ENCODE measurements around the gene HEXA.
"Not testable (repeated sequence)": the region's sequence is repeated elsewhere in the genome, so short reads cannot be mapped to it uniquely, and the experiment has no call there.

HEXA gene

GRCh38 chr15:72375846-72376581 lies at the start of gene HEXA:
HEXA (minus strand) TSS chr15:72376014; CDS start chr15:72375972, 42 bp downstream.
- peak; percentile 98 for DNase-seq (ENCODE audit: low read depth, low spot score)

DNA sequence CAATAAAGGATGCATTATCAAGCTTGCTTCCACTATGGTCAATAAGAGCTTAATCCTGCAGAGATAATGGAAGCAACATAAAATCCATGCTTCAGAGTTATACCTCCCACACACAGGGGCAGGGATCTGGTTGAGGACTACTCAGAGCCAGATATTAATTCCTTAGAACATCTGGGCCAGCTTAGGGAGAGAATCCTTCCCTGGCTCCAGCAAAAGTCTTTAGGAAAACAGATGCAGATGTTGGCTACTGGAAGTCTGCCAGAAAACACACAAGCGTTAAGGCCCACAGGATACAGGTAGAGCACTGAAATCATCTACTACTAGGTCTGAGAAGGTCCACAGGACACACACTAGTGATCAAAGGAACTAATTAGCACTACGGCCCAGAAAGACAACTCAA lies 47.4 kb upstream of the HEXA start:
- no peak for DNase-seq (ENCODE audit: low read depth, low spot score)

GRCh38 chr15:72421484-72421883 lies 45.7 kb upstream of the HEXA start:
- no peak for DNase-seq (ENCODE audit: low read depth, low spot score)

- no peak for DNase-seq (ENCODE audit: low read depth, low spot score)
Observed at GRCh38 chr15:72420576-72420975, 44.8 kb upstream of the HEXA start.

GRCh38 chr15:72419768-72420167 lies 44.0 kb upstream of the HEXA start:
- not testable (repeated sequence) for DNase-seq (ENCODE audit: low read depth, low spot score)

DNA sequence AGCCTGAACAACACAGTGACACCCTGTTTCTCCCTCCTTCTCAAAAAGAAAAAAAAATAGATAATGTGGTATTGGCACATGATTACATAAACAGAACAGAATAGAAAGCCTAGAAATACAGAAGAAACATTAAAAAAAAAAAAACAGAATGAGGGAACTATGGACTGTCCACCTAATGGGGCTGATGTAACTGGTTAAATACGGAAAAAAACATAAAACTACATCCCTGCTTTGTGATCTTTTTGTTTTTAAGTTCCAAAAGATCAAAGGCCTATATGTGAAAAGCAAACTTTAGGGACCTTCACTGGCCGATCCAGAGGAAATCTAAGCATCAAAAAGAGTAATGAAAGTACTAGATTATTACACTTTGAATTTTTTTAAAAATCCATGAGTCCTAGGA lies 39.5 kb upstream of the HEXA start:
- DNase-seq (ENCODE audit: low read depth, low spot score): no peak

- DNase-seq (ENCODE audit: low read depth, low spot score): not testable (repeated sequence)
Observed at GRCh38 chr15:72413337-72413736, 37.5 kb upstream of the HEXA start.

DNA sequence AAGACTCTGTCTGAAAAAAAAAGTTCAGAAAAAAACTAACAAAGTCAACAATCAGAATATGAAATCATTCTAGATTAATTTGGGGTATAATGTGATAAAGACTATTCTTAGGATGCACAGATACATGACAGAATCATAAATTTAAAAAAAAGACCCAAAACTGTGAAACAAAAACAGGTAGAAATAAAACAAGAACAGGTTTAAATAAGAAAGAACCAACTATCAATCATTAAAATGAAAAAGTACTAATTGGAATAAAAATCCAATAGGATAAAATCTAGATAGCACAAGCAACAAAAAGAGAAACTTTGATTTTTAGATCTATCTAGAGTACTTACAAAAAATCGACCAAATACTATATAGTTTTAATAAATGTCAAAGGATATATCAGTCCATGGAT lies 35.7 kb upstream of the HEXA start:
- DNase-seq (ENCODE audit: low read depth, low spot score): no peak

DNA sequence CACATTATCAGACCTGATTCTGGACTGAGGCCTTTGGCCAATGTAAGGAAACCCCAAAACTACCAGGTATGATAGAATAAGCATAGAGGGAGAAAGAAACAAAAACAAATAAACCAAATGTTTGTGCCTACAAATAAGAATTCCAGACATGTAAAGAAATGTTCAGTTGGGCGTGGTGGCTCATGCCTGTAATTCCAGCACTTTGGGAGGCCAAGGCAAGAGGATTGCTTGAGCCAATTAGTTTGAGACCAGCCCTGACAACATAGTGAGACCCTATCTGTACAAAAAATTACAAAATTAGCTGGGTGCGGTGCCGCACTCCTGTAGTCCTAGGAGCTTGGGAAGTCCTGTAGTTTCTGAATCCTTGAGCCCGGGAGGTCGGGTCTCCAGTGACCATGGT lies 35.3 kb upstream of the HEXA start:
- no peak for DNase-seq (ENCODE audit: low read depth, low spot score)

GRCh38 chr15:72406936-72407335 lies 31.1 kb upstream of the HEXA start:
- DNase-seq (ENCODE audit: low read depth, low spot score): no peak

- DNase-seq (ENCODE audit: low read depth, low spot score): no peak
Observed at GRCh38 chr15:72404841-72405240, 29.0 kb upstream of the HEXA start.

GRCh38 chr15:72404356-72404755 lies 28.5 kb upstream of the HEXA start:
- DNase-seq (ENCODE audit: low read depth, low spot score): no peak

GRCh38 chr15:72402726-72403125 lies 26.9 kb upstream of the HEXA start:
- no peak for DNase-seq (ENCODE audit: low read depth, low spot score)

DNA sequence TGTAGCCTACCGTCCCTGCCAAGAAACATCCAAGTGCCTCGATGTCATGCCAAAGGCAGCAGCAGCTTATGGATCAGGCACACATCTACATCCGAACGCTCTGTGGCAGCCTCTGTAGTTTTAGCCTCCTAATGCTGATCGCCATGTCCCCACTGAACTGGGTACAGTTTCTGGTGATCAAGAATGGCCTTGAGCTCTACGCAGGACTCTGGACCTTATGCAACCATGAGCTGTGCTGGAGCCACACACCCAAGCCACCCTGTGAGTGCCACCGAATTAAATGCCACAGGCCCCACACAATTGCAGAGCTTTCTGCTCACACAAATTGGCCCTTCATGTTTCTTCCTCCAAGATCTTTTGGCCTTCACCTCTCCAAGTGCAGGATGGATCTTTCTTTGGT lies 22.8 kb upstream of the HEXA start:
- no peak for DNase-seq (ENCODE audit: low read depth, low spot score)

DNA sequence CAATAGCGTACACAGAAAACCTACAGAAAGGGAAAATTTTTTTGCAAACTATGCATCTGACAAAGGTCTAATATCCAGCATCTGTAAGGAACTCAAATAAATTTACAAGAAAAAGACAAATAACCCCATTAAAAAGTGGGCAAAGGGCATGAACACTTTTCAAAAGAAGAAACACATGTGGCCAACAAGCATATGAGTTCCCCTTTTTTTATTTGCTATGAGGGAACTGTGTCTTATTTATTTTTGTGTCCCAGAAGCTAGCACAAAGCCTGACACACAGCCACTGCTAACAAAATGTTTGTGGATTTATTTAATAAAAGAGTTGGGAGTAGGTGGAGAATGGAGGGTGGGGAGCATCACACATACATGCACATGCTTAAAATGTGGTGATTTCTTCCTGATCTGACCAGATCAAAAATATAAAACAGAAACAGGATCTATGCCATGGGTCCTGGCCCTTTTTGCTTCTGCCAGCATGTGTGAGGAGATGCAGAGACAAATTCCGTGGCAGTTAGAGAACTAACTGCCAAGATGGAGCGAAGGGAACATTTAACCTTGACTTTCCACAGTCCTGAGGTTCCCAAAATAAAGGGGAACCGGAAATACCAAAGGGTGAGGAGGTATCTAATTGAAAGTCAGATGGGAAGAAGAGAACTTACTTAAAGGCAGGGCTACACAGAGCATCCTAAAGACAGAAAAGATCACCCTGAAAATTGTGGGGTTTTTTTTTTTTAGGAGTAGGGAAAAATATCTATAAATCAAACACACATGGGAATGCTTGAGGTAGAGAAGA lies 22.2 kb upstream of the HEXA start, which contains the start of gene TMEM202:
TMEM202 (plus strand) TSS at position 510 of the 793 bp plus-strand sequence; CDS start at position 532, 22 bp downstream.
- no peak for DNase-seq (ENCODE audit: low read depth, low spot score)

DNA sequence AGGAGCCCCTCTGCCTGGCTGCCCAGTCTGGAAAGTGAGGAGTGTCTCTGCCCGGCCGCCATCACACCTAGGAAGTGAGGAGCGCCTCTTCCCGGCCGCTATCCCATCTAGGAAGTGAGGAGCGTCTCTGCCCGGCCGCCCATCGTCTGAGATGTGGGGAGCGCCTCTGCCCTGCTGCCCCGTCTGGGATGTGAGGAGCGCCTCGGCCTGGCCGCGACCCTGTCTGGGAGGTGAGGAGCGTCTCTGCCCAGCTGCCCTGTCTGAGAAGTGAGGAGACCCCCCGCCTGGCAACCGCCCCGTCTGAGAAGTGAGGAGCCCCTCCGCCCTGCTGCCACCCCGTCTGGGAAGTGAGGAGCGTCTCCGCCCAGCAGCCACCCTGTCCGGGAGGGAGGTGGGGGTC lies 20.5 kb upstream of the HEXA start:
- DNase-seq (ENCODE audit: low read depth, low spot score): not testable (repeated sequence)

DNA sequence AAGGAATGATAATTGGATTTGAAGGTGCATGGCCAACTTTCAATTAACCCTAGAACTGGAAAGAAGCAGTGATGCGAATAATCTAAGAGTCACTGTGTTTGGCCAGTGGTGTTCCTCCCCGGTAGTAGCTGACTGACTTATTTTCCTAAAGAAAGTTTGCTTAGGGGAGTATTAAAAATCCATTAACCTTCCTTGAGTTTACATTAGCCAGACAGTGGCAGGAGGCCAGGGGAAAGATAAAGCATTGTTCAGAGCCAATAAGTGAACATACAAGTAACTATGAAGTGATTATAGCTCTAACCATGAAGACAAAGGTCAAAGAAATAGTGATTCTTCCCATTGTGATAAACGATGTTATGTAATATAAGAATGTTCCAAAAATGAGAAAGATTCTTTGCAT lies 13.4 kb upstream of the HEXA start:
- DNase-seq (ENCODE audit: low read depth, low spot score): no peak

DNA sequence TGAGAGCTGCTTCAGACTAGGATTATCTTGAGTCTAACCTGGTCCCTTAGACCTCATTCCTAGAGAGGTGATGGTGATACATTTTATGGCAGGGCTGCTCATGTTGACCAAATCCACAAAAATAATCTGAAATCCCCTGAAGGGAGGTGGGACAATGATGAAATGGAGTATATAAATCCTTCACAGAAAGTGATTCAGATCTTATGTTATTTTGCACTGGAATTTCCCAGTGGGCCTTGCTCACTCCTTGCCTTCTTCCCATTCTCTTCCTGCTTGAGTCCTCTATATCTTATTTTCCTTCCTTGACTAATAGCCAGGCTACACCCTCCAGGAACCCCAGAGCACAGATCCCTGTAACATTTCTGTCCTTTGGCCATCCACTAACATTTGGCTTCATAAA lies 11.9 kb upstream of the HEXA start:
- DNase-seq (ENCODE audit: low read depth, low spot score): no peak

DNA sequence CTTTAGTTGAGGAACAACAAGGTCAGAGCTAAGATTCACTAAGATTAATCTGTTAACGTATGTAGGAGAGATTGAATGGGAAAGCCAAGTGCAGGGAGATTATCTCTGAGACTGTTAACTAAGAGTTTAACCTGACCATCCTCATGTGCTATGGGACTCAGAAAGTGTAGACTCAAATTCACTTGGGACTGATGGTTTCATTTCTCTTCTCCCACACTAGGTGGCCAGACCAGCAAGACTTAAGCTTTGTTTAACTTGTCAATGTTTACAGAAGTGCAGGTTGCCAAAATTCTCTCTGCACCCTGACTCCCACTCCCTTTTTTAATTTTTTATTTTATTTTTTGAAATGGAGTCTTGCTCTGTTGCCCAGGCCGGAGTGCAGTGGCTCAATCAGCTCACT lies 6.3 kb upstream of the HEXA start:
- DNase-seq (ENCODE audit: low read depth, low spot score): no peak

GRCh38 chr15:72380743-72381142 lies 4.9 kb upstream of the HEXA start:
- DNase-seq (ENCODE audit: low read depth, low spot score): no peak

DNA sequence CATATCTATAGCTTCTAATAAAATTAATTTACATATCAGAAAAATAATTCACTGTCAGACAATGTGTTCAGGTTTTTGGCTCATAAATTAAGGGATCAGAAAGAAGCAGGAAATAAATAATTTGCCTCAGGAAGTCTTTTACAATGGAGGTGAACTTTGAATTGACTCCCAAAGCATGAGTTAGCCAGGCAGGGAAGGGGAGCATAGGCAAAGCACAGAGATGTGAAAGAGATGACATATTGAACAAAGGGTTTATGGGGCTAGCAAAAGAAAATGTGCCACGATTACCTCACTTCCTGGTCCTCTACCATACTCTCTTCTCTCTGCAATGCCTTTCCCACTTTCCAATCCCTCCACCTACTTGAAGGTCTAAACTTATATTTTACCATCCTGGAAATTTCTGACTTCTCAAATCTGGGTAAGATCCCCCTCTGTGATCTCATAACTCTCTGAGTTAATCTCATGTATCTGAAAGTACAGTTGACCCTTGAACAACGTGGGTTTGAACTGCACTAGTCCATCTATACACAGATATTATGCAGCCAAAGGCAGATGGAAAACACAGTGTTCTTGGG lies 4.1 kb upstream of the HEXA start:
- DNase-seq (ENCODE audit: low read depth, low spot score): no peak

DNA sequence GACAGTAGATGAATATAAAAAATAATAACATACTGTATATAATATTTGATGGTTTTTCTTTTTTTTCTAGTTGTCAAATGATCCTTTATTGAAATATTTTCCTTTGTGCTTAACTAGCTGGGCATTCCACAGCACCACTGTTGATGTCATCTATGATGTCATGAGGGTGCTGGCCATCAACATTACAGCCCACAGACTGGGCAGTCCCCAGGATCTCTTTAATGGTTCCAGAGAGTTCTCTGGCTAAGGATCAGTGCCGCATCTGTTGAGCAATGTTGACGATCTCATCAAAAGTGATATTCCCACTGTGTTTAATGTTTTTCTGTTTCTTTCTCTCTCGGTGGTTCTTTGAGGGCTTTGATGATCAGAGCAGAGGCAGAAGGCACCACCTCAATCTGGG lies 3.3 kb upstream of the HEXA start:
- DNase-seq (ENCODE audit: low read depth, low spot score): not testable (repeated sequence)

GRCh38 chr15:72377331-72377730 lies 1.5 kb upstream of the HEXA start:
- no peak for DNase-seq (ENCODE audit: low read depth, low spot score)

Data from astrocyte of the hippocampus (primary cell).